Fibroblast of skin of right biceps (primary cell): ENCODE results near the gene VSTM2L.

Experiments
- DNase-seq: peaks from one replicate; pipeline ENCODE4 v3.0.0-alpha.2; 2013

VSTM2L gene

GRCh38 chr20:37991157-37991866, 88.4 kb downstream of the VSTM2L start:
- no peak for DNase-seq

- no peak for DNase-seq
Observed at GRCh38 chr20:37991908-37992307, 89.0 kb downstream of the VSTM2L start.

- peak; percentile 91 for DNase-seq
Observed at GRCh38 chr20:37992802-37993409, 90.0 kb downstream of the VSTM2L start.

- peak; percentile 34 for DNase-seq
Observed at GRCh38 chr20:37994512-37994911, 91.6 kb downstream of the VSTM2L start.
